H1 (cell line): ENCODE data around the gene PLA1A. TPM values are rescaled to one million over a fixed set of nuclear protein-coding genes. Genes with fewer than 3 reads are reported as not detected.

Experiments
- CBX8 ChIP-seq: fragments of 300-800, 300-1000 bp; sonication (generic); IDR thresholded peaks from 2 replicates; pipeline ENCODE4 v1.7.1; 2016; ENCODE audit warnings: low read depth, low read length, borderline replicate concordance
- TBP ChIP-seq: IDR thresholded peaks from 2 replicates; pipeline ENCODE4 v1.6.1; 2011; ENCODE audit warnings: low read depth, low read length, improper control_type of control experiment
- ZNF274 ChIP-seq: IDR thresholded peaks from 2 replicates; pipeline ENCODE4 v1.7.0; 2012; ENCODE audit warnings: low read length, borderline replicate concordance; ENCODE audit errors: extremely low read depth
- polyA plus RNA-seq, 7 experiments: library from polyadenylated mRNA; depleted of rRNA in 3 of 7; stranded (reverse) in 5 of 7; unstranded in 2 of 7; fragments of >200 nt in 5 of 7; fragments of 200-250 nt in 2 of 7; gene quantifications; 1 replicate in 5 of 7; 2 replicates in 1 of 7; 4 replicates in 1 of 7; pipeline versions ENCODE4 v1.2.1 to v1.2.3, GENCODE V29; 2011 to 2013; ENCODE audit warnings: missing spikeins in 2 of 7, mixed read lengths in 2 of 7
- total RNA-seq: library from RNA; stranded (reverse); fragmentation: NEBNext Ultra II Directional; extraction: Animal tissue kit (Norgen Biotek cat#: 25700); gene quantifications from 2 replicates; pipeline ENCODE4 v1.2.1, GENCODE V29; 2021

PLA1A gene
- total and polyA plus RNA-seq, 2 of the 8 experiments (the other 6 are each of a cell fraction or from before 2014, with no cell fraction given): not detected

DNA sequence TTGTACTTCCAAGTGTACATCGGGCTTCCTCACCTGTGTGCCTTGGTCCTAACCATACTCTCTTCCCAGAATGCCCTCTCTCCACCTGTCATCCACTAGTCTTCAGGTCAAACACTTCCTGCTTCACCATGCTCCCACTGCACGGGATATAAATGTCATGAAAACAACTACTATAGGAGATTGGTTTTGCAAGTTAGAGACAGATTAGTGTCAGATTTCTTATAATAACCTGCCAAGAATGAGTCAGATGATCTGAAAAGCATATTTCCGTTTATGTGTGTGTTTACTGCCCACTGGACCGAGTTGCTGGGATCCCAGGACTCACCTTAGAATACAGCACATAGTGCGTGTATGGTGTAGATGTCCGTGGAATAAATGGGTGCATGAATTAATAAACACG is 21.4 kb downstream of the PLA1A start (continued):
- TF ChIP-seq ZNF274: no peak
- no peak for TF ChIP-seq TBP
- TF ChIP-seq CBX8: no peak
